CD4-positive, alpha-beta T cell treated with Interferon alpha-2 for 1 hour (primary cell): Measurements from ENCODE around the gene STIM1.
A peak's percentile ranks its signal among the peaks of the same experiment; 100 is the strongest.

Experiments used
- DNase-seq, 2 donors: peaks; one replicate each; pipeline ENCODE4 v3.0.0-alpha.2; 2020 to 2022

Gene STIM1

GRCh38 chr11:3922056-3922455 lies 66.6 kb downstream of the STIM1 start:
- DNase-seq = no peak

DNA sequence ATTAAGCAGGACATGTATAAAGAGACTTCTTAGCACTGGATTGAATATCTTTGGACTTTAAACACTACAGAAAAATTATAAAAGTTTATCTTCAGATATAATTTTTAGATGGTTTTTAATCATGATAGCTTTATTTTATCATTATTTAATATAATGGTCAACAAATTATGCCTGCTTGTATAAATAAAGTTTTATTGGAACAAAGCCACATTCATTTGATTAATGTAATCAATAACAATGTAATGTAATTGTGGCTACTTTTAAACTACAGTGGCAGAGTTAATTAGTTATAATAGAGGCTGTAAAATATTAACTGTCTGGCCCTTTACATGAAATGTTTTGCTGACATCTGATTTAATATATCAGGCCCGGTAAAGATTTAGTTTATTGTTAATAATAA lies 70.0 kb downstream of the STIM1 start:
- no peak for DNase-seq

GRCh38 chr11:3926458-3927095 lies 71.1 kb downstream of the STIM1 start:
- no peak for DNase-seq

- no peak for DNase-seq
Observed at GRCh38 chr11:3927129-3927796, 71.8 kb downstream of the STIM1 start.

DNA sequence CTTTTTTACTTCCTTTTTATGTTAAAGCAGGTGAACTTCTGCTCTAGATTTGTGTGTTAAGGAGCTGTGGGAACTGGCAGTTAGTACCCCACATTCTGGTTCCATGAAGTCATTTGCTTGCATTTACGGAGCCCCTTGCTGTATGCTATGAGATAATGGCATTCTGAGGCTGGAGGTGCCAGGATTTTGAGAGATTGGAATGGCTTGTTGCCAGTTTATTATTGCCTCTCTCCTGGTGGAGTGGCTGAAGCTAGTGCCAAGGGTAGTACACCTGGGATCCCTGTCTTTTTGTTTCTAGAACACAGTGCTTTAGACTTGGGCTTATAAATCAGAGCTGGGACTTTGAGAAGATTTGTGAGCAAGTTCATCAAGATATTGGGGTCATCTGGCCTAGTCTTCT lies 73.8 kb downstream of the STIM1 start:
- DNase-seq = no peak

DNA sequence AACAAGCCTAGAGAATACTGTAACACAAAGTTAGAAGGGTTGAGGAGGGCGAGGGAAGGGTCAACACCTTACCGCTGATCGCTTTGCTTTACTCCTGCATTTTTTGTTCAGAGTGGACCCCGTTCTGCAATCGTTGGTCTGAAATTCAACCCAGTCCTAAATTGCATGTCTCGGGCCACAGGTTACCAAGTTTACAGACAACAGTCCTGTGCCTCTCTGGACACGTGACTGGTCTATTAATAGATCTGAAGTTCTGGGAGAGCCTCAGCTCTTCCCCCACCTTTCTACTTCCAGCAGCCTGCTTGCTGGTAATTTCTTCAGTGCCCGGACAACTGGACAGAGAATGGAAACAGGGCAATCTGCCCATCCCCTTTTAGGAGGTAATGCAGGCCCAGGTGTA lies 74.2 kb downstream of the STIM1 start:
- no peak for DNase-seq

- DNase-seq = no peak
Observed at GRCh38 chr11:3932698-3933097, 77.2 kb downstream of the STIM1 start.

DNA sequence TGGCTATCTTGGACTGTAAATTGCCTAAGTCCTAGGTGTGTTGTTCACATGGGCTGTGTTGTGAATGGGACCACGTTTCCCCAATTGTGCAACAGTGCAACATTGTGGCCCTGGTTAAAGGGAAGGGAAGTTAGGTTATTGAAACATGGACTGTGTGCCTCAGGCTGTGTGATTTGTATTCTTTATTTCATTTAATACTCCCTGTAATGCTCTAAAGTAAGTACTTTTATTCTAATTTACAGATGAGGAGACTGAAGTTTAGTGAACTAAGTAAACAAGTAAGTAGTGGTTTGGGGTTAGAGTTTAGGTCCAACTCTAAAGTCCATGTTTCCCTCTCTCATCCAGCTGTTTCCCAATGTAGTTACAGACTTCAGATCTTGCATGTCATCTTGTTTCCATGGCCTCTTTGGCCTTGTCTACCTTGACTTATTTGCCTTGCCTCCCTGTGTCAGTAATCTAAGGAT lies 77.7 kb downstream of the STIM1 start:
- no peak for DNase-seq

GRCh38 chr11:3934658-3935057 lies 79.2 kb downstream of the STIM1 start:
- DNase-seq = no peak

GRCh38 chr11:3936517-3936916 lies 81.1 kb downstream of the STIM1 start:
- DNase-seq = no peak

- DNase-seq = no peak
Observed at GRCh38 chr11:3939211-3939610, 83.7 kb downstream of the STIM1 start.

DNA sequence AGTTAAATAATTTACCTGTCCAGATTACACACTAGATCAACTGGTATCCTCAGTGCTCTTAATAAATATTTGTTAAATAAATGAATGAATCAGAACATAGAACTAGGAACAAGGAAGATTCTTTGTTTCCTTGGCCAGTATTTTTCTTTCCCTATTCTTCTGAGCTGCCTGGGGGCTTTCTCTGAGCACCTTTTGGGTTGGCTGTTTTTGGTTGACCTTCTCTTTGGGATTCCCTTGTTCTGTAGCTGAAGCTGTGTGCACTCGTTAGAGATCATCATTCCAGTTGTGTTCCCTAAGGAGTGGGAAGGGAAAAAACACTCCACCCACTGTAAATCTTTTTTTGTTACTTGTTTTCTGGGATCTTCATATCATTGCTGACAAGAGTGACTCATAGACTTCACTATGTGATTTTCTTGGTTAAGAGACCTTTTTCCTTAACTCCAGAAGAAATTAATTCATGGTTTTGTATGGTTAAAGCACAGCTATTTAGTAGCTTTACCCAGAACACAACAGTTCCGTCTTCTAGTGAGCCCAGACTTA lies 84.3 kb downstream of the STIM1 start:
- no peak for DNase-seq

DNA sequence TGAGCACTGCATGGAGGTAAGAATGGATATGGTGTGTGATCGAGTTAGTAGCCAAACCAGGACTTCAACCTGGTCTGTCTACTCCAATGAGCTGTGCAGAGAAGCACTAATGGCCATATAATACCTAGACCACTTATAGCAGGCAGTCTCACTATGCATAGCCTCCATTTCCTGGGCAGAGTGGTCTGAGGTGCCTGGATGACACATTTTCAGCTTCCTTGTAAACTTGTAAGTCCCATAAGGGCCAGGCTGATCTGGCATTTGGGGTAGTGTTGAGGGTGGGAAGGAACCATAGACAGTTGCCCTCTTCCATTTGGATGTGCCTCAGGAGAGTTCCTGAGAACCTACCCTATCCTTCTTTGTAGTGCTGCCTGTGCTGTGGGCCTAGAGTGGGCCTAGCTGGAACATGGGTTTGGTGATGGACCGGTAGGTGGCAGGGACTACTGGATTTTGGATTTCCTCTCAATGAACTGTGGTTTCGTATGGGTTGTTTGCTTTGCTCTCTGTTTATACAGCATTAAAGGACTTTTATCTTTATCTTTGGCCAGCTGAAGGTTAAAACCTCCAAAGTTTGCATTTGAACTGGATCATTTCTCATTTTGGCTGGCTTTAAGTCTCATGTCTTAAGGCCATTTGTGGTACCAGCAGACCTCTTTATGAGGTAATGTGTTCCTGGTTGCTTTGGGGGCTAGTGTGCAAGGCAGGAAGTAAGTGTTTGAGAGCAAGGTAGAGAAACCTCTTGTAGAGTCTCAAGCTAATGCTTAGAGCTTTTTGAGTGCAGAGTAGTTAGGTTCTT lies 86.9 kb downstream of the STIM1 start:
- DNase-seq = peak in 1 of 2 donors; percentile 58

DNA sequence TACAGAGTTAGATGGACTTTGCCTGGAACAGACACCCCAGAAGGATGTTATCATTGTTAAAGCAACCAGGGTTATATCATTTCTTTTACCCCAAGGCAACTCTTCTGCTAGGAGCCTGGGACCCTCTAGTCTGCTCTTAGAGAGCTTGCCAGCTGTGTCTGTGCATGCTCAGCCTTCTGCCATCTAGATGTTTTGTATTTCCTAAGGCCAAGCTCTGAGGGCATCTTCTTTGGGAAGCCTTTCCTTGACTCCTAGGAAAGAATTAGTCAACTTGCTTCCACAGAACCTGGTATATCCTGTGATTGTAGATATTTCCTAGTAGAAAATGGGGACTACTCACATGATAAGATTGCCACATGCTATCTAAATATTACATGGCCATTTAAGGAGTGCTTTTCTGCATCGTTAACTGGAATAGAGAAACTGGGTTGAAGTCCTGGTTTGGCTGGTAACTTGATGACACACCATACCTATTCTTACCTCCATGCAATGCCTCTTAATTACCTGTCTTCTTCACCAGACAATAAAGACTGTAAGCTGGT lies 87.6 kb downstream of the STIM1 start:
- no peak for DNase-seq

DNA sequence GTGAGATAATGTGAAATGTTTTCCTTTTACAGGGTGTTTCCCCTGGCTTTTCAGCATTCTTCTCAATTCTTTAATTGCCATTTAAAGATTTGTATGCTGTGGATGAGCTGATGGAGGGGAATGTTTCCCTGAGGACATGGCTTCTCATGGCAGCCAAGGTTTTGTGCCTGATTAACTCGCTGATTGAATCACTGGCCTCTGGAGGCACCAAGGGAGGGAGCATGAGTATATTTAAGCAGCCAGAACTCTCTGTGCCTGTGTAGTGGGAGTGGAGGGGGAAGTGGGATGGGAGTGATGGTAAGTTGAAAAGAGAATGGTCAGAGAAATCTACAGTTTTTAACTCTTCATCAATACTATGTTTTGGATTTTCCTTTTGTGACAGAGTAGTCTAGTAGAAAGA lies 88.7 kb downstream of the STIM1 start:
- DNase-seq = no peak

DNA sequence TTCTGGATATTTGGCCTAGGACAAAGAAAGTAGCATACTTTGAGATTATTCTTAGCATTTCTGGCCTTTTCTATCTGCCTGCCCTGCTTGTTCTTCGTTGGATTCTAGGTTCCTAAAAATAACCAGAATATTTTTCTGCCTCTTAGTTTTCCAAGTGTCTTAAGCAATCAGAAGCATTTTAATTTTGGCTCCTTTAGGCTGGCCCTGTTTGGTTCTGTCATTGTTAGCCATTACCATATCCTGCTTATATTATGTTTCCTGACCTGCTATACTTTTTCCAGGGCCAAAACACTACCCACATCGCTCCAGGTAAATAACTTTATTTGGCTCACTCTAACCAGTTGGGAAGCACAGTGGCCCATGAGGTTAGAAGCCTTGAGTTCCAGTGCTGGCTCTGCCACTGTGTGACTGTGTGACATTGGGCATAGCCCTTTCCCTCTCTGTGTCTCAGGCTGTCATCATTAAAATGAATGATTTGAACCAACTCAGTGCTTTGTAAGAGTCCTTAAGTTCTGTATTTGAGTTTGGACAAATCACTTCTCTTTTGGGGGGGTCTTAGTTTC lies 91.1 kb downstream of the STIM1 start:
- DNase-seq = peak in 1 of 2 donors; percentile 26

DNA sequence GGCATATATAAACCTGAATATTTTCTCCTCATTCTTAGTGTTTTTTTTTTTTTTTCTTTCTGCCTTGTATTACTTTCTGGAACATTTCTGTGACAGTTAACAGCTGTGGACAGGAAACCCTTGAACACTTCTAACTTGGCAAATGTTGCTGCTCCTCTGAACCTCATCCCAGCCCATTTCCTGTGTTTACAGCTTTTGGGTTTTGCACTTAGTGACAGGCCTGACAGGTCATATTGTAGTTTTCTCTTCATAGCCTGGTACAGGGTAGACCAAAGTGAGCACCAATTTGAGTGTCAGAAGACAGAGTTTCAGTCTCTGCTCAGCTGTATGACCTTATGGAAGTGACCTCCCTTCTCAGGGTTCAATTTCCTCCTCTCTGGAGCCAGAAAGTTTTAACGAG lies 91.6 kb downstream of the STIM1 start:
- peak; percentile 58 to 78 for DNase-seq

GRCh38 chr11:3949125-3949524 lies 93.7 kb downstream of the STIM1 start:
- DNase-seq = peak in 1 of 2 donors; percentile 48

DNA sequence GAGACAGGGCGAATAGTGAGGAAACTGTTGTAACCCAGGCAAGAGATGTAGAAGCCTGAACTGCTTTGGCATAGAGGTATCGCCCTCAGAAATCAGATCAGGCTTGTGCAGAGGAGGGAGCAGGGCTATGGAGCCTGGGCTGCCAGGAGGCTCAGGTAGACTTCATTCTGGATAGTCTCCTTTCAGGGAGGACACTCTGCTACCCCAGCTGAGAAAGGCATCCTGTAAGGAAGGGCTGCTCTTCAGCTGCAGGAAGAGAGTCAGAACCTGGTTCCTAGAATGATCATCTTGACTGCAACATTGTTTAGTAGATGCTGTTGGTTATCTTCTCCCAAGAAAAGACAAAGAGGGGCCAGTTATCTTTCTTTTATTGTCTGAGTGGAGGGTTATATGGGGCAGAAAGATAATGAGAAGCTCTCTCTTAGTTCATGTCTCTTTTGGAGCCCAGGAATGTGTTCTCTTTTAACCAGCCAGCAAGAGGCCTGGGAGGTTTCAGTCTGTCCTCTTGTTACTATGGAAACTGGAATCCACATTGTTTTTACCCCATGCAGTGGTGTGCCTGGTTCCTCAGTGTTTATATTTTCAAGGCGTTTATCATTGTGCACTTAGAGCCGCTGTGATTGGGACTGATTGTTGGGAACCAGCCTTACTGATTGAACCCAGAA lies 95.7 kb downstream of the STIM1 start:
- DNase-seq = peak in 1 of 2 donors; percentile 30

DNA sequence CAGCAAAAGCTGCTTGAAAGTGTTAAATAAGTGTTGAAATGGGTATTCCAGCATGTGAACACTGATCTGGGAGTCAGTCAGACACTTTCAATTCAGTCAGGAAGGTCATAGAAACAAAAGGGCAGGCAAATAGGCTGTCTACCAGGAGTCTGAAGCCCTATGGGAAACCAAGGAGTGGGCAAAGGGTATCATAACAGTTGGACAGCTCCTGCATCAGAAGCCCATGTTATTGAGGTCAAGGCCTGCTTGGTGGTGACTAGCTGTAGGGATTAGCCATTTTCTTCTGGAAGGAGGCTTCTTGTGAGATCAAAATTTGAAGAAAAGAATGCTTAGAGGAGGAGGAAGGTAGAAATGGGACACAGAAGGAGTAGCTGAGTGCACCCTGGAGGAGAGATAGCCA lies 97.3 kb downstream of the STIM1 start:
- DNase-seq = no peak

GRCh38 chr11:3953327-3953726 lies 97.9 kb downstream of the STIM1 start:
- no peak for DNase-seq
